Tibial artery (tissue), 4 donors: ENCODE data around the gene ITGB8.

Experiments
- DNase-seq, 2 donors: peaks; one replicate each; pipeline ENCODE4 v3.0.0-alpha.2; 2019
- H3K27ac ChIP-seq, 2 donors: fragments of 200-600 bp; sonication (generic) in 1 of 2; 1 replicate in 1 of 2; 2 replicates in 1 of 2; pipeline ENCODE4 v1.5.1; 2018 to 2019; ENCODE audit warnings: mild to moderate bottlenecking in 1 of 2
- H3K27me3 ChIP-seq, 2 donors: fragments of 200-600 bp; sonication (generic) in 1 of 2; one replicate each; pipeline versions ENCODE4 v1.5.1 to v1.6.0; 2016 to 2019
- H3K36me3 ChIP-seq, 3 donors: fragments of 200-600 bp; sonication (generic) in 2 of 3; one replicate each; pipeline ENCODE4 v1.5.1; 2016 to 2019; ENCODE audit warnings: mild to moderate bottlenecking in 2 of 3
- H3K4me1 ChIP-seq, 4 donors: fragments of 200-600 bp; sonication (generic) in 2 of 4; 1 replicate in 3 of 4; 2 replicates in 1 of 4; pipeline ENCODE4 v1.5.1; 2016 to 2019
- H3K4me3 ChIP-seq, 2 donors: fragments of 200-600 bp; sonication (generic) in 1 of 2; 1 replicate in 1 of 2; 2 replicates in 1 of 2; pipeline ENCODE4 v1.5.1; 2018 to 2019; ENCODE audit warnings: mild to moderate bottlenecking in 2 of 2
- H3K9me3 ChIP-seq, 3 donors: fragments of 200-600 bp; sonication (generic) in 1 of 3; one replicate each; pipeline ENCODE4 v1.5.1; 2016 to 2019
- intact Hi-C: fragments of 100-400 bp; cut with DNase I; formaldehyde crosslinking; loops from one replicate; pipeline ENCODE4 v1.15.0; 2023; ENCODE audit warnings: low total_unique reads
- TF ChIP-seq, protein P1 (sequence below), 2 experiments: fragments of 200-600 bp in 1 of 2; fragments of 450-650 bp in 1 of 2; IDR thresholded peaks; one replicate each; pipeline ENCODE4 v1.5.1; 2017 to 2019; ENCODE audit warnings: antibody characterized with exemption in 2 of 2, mild to moderate bottlenecking in 1 of 2, moderate library complexity in 1 of 2

ITGB8 gene

DNA sequence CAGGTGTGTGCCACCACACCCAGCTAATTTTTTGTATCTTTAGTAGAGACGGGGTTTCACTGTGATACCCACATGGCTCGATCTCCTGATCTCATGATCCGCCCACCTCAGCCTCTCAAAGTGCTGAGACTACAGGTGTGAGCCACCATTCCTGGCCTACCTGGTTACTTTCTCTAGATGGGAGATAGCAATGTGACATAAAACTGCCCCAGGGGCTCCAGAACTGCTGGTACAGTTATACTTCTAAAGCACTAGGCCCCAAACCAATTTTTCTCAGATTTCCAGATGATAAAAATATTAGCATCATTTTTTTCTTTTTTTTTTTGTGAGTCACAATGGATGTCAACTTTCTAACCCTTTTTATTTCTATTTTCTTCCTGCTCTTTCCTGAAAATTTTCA lies 27.4 kb downstream of the ITGB8 start:
- H3K9me3 ChIP-seq: no peaks in the 10 kb centered on the region
- peaks cover 0 to 14% (median 0%) of the 10 kb centered on the region in 4 donors for H3K4me1 ChIP-seq
- no peak overlapping the region for H3K4me3 ChIP-seq
- intact Hi-C loops: no loop called here
- H3K27ac ChIP-seq: no peak overlapping the region
- DNase-seq: no peak
- H3K27me3 ChIP-seq: no peaks in the 10 kb centered on the region
- no peaks in the 10 kb centered on the region for H3K36me3 ChIP-seq
- TF ChIP-seq, protein P1, sequence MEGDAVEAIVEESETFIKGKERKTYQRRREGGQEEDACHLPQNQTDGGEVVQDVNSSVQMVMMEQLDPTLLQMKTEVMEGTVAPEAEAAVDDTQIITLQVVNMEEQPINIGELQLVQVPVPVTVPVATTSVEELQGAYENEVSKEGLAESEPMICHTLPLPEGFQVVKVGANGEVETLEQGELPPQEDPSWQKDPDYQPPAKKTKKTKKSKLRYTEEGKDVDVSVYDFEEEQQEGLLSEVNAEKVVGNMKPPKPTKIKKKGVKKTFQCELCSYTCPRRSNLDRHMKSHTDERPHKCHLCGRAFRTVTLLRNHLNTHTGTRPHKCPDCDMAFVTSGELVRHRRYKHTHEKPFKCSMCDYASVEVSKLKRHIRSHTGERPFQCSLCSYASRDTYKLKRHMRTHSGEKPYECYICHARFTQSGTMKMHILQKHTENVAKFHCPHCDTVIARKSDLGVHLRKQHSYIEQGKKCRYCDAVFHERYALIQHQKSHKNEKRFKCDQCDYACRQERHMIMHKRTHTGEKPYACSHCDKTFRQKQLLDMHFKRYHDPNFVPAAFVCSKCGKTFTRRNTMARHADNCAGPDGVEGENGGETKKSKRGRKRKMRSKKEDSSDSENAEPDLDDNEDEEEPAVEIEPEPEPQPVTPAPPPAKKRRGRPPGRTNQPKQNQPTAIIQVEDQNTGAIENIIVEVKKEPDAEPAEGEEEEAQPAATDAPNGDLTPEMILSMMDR (IDR thresholded peaks at IDR 0.05): no peak

DNA sequence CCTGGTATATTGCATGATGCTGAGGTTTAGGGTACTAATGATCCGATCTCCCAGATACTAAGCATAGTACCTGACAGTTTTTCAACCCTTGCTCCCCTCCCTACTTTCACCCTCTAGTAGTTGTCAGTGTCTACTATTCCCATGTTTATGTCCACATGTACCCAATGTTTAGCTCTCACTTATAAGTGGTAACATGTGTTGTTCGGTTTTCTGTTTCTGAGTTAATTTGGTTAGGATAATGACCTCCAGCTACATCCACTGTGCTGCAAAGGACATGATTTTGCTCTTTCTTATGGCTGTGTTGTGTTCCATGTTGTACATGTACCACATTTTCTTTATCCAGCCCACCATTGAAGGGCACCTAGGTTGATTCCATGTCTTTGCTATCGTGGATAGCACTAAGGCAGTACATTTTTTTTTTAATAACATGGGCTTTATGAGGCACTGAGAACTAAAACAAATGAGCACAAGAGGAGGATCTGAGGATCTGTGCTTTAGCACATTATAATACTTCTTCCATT lies 28.1 kb downstream of the ITGB8 start:
- Histone ChIP-seq H3K27me3 (no peaks in the 10 kb centered on the region), H3K4me3 (no peak overlapping the region), H3K9me3 (no peaks in the 10 kb centered on the region), H3K4me1 (peaks cover 0 to 14% (median 0%) of the 10 kb centered on the region in 4 donors), H3K27ac (no peak overlapping the region), H3K36me3 (no peaks in the 10 kb centered on the region)
- intact Hi-C loops: no loop called here
- DNase-seq: no peak
- TF ChIP-seq, protein P1 (IDR thresholded peaks at IDR 0.05): no peak

DNA sequence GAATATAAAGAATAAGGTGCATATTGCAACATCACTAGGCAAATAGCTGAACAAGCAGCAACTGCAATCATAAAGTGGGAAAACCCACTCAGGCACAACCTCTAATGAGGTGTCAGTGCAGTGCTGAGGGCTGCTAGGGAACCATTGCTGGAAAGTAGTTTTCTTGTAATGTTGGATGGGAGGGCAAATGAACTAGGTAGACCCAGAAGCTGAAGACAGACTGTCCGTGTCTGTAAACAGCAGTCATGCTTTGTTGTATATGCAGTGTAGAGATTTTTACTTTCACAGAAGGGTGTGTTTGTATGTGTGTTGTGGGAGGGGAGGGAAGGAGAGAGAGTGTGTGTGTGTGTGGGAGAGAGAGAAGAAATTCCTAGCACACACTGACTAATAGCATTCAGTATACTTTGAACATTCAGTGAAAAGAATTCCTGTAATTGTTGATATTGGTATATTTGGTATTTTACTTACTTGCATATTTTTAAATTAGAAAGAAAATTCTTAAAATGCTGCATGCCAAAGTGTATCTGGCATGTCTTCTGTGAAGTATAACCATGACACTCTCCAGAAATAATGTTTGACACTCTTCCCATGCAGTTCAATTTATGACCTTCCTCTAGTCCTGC lies 28.8 kb downstream of the ITGB8 start:
- DNase-seq: no peak

DNA sequence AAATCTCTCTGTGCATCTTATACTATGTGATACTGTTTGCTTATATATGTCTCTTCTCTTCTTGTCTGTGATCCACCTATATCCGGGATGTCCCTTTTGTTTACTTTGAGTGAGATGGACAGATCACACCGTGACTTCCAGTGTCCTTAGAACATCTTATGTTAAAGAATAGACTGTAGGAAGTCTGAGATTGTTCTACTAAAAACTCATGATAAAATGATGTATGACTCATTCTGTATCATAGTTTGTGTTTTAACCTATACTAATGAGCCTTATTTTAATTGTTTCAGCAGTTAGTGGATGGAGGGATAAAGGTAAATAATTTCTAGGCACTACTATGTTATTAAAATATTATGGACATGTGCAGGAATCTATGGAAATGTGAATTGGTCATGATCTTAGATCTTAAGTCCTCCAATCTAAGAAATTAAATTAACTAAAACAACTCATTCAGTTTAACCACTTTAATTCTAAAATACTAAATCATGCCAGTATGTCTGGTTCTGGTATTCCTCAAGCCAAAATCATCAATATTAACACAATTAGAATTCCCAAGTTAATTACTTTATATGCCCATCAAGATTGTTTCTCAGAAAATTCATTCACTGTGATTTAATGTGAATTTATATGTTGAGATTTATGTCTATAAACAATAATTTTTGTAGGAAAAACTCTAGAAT lies 32.0 kb downstream of the ITGB8 start:
- Histone ChIP-seq H3K9me3 (no peaks in the 10 kb centered on the region), H3K27ac (no peak overlapping the region), H3K4me3 (no peak overlapping the region), H3K27me3 (no peaks in the 10 kb centered on the region), H3K4me1 (peaks cover 0 to 11% (median 5%) of the 10 kb centered on the region in 4 donors), H3K36me3 (peaks cover 0 to 22% (median 0%) of the 10 kb centered on the region in 3 donors)
- TF ChIP-seq, protein P1 (IDR thresholded peaks at IDR 0.05): no peak
- intact Hi-C loops: no loop called here
- DNase-seq: no peak

More for the DNA sequence above, 28.8 kb downstream of the ITGB8 start:
- peaks cover 0 to 14% (median 0%) of the 10 kb centered on the region in 4 donors for H3K4me1 ChIP-seq
- TF ChIP-seq, protein P1 (IDR thresholded peaks at IDR 0.05): no peak
- intact Hi-C loops: no loop called here
- H3K9me3 ChIP-seq: no peaks in the 10 kb centered on the region
- no peak overlapping the region for H3K4me3 ChIP-seq
- no peak overlapping the region for H3K27ac ChIP-seq
- peaks cover 0 to 2% (median 0%) of the 10 kb centered on the region in 3 donors for H3K36me3 ChIP-seq
- H3K27me3 ChIP-seq: no peaks in the 10 kb centered on the region

DNA sequence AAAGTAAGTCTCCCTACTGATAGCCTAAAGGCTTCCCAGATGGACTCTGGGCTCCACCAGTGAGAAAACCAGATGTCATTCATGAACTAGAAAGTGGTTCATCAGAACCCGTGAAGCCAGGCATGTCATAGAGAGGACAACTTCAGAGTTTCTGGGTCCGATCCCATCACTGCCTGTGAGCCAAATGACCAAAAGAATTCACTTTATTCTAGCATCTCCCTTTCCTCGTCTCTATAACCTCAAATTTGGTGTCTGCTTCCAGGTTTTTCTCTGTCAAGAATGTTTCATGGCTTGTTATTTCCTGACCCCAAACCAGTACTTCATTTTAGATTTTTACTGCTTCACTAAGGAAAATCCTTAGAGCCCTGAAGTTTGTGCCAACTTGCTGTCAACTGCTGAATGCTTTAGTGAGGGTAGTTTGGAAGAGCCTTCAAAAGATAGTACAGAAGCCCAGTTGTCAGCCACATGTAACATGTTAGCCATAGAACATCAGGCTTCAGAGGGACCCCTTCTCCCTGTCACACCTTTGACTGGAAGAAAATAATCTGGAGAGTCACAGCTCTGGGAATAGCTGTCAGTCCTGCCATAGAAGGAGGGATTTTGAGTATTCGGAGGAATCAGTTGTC lies 34.0 kb downstream of the ITGB8 start:
- intact Hi-C loops: no loop called here
- H3K36me3 ChIP-seq: peaks cover 0 to 28% (median 0%) of the 10 kb centered on the region in 3 donors
- no peak overlapping the region for H3K27ac ChIP-seq
- DNase-seq: no peak
- no peaks in the 10 kb centered on the region for H3K9me3 ChIP-seq
- no peak overlapping the region for H3K4me3 ChIP-seq
- TF ChIP-seq, protein P1 (IDR thresholded peaks at IDR 0.05): no peak
- H3K27me3 ChIP-seq: no peaks in the 10 kb centered on the region
- H3K4me1 ChIP-seq: peaks cover 0 to 11% (median 5%) of the 10 kb centered on the region in 4 donors
